SIG-M5 (cell line): Measurements from ENCODE around the gene SPNS3.

Experiments used
- DNase-seq: peaks from one replicate; lab custom pipeline; 2025; lab: John Stamatoyannopoulos, UW

The SPNS3 gene

GRCh38 chr17:4426499-4427208, 7.1 kb upstream of the SPNS3 start:
- no peak for DNase-seq

- DNase-seq = no peak
Observed at GRCh38 chr17:4427505-4427904, 6.2 kb upstream of the SPNS3 start.

DNA sequence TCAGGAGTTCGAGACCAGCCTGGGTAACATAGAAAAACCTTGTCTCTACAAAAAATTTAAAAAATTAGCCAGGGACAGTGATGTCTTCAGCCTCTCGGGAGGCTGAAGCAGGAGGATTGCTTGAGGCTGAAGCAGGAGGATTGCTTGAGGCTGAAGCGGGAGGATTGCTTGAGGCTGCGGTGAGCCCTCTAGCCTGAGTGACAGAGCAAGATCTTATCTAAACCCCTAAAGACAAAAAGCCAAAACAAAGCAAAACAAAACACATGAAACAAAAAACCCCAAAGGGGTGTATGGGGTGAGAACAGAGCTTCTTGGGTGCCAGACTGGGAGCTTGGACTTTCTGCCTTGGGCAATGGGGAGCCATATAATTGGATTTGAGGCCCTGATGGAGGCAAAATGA, 2.6 kb downstream of the SPNS3 start:
- no peak for DNase-seq

GRCh38 chr17:4436846-4437245, 3.1 kb downstream of the SPNS3 start:
- peak; percentile 92 for DNase-seq

DNA sequence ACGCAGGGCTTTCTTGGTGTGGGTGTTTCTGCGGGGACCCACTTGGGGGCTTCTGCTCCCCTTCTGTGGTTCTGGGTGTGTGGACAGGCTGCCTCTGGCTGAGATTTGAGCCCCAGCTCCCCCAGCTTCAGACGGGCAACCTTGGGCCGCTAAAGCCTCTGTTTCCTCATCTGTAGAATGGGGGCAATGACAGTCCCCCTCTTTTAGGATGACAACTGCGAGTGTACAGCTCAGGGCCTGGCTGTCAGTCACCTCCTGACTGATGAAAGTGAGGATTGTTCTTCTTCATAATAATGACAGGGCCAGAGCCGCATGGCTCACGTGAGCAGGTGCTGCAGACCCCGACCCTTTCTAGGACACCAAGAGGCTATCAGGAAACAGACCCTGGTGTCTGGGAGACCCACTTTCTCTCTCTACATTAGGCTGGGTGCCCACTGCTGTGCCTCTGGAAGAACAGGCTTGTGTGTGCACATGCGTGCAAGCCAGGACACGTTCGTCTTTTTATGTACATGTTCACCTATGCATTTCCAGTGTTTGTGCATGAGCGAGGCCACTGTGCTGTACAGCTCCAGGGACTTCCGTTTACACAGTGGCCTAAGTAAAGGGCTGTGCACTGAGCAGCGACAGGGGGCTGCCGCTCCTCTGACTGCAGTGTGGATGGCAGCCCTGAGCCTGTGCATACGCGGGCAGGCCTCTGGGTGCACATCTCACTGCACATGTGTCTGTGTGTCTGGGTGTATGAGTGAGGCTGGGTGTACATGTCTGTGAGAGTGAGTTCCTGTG, 4.6 kb downstream of the SPNS3 start:
- no peak for DNase-seq

GRCh38 chr17:4440021-4440420, 6.3 kb downstream of the SPNS3 start:
- DNase-seq = no peak

- no peak for DNase-seq
Observed at GRCh38 chr17:4440690-4441686, 7.2 kb downstream of the SPNS3 start.

DNA sequence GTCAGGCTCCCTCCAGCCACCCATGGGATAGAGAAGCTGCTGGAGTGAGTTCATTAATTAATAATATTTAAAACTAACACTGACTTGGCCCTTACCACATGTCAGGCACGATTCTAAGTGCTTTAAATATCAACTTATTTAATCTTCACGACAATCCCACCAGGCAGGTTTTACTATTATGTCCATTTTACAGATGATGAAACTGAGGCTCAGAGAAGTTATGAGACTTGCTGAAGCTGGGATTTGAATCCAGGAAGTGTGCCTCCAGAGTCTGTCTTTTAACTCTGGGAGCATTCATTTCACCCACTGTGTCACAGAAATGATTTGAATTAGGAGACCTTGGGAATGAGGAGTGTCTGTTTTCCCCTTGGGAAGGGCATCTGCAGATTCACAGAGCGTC, 8.8 kb downstream of the SPNS3 start:
- DNase-seq = no peak

DNA sequence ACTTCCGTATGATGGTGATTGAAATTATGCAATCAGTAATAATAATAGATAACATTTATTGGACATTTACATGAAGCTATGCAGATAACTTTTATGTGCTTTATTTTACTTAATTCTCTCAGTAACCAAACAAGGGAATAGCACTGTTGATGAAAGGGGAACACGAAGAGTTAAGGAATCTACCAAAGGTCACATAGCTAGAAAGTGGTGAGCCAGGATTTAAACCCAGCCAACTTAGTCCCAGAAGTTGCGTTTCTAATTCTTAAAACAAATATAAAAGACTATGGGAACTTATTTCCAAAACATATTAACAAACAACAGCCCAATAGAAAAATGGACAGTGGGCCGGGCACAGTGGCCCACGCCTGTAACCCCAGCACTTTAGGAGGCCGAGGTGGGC, 9.7 kb downstream of the SPNS3 start:
- DNase-seq = no peak

DNA sequence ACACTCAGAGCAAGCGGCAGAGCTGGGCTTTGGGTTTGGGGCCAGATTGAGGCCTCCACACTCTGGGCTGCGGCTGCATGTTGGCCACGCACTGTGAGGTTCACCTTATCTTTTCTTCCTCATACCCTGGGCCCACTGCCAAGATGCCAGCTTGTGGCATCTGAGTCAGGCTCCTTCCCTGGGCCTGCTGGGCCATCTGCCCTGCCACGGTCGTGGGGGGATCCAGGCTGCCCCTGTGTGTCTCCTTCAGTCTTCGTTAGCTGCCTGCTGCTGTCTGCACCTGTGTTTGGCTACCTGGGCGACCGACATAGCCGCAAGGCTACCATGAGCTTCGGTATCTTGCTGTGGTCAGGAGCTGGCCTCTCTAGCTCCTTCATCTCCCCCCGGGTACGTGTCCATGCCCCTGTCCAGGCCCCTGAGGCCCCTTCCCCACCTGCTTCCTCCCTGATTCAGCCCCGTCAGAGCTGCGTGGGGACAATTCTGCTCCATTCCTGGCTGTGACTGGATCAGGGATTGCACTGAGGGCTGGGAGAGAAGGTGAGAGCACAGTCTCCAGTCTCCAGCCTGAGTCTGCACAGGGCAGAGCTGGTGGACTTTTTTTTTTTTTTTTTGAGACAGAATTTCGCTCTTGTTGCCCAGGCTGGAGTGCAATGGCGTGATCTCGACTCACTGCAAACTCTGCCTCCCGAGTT, 11.2 kb downstream of the SPNS3 start:
- DNase-seq = no peak

GRCh38 chr17:4445731-4446130, 12.0 kb downstream of the SPNS3 start:
- no peak for DNase-seq

DNA sequence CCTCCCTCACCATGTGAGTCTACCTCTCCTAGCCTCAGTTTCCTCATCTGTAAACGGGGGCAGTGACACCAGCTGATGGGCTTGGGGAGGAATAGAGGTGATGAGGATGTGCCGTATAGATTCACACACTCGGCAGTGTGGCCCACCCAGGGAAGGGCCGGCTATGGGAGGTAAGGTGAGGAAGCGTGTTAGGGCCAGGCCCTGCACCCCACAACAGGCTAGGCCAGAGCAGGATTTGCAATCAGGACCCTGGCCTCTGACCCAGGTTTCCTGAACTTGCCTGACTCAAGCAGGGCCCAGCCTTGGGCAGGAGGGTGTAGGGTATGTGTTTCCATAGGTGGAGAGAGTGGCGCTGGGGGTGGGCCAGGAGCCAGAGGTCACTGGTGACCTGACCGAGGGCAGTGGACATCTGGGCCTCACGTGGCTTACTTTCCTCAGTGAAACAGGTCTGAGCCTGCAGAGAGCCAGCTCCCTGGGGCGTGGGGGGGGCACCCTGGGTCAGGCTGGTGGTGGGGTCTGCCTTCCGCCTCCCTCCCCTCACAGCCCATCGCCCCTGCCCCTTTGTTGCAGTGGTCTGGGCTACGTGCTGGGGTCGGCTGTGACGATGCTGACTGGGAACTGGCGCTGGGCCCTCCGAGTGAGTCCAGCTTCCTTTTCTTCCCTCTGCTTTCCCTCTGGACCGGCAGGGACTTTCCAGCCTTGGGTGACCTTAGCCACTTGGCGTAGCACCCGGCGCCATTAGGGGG, 12.8 kb downstream of the SPNS3 start:
- no peak for DNase-seq

DNA sequence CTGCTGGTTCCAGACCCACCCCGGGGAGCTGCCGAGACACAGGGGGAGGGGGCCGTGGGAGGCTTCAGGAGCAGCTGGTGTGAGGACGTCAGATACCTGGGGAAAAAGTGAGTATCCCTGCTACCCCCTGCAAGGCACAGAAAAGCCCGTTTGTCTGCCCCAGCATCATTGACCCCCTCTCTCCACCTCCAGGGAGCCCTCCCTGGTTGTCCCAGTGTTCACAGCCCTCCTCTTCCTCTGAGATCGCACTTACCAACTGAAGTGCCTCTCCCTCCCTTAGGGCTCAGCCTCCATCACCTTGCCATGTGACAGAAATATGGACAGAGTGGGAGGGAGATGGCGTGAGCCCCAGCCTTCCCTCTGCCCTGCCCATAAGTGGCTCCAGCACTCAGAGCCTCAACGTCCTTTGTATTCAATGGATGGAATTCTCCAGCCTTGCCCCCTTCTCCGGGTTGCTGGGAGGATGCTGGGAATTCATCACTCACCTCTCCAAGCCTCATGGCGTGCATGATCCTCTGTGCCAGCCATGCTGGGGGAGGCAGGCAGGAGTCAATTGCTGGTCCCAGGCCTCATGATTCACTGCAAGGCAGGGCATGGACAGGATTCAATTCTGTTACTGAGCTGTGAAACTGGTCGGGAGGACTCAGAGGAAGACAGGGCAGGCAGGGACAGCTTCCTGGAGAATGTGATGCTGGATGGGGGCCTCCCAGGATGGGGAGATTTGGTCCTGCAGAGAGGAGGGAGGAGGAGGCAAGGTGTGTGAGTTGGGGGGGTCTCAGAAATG, 14.6 kb downstream of the SPNS3 start:
- DNase-seq = no peak

- DNase-seq = no peak
Observed at GRCh38 chr17:4449736-4450135, 16.0 kb downstream of the SPNS3 start.

DNA sequence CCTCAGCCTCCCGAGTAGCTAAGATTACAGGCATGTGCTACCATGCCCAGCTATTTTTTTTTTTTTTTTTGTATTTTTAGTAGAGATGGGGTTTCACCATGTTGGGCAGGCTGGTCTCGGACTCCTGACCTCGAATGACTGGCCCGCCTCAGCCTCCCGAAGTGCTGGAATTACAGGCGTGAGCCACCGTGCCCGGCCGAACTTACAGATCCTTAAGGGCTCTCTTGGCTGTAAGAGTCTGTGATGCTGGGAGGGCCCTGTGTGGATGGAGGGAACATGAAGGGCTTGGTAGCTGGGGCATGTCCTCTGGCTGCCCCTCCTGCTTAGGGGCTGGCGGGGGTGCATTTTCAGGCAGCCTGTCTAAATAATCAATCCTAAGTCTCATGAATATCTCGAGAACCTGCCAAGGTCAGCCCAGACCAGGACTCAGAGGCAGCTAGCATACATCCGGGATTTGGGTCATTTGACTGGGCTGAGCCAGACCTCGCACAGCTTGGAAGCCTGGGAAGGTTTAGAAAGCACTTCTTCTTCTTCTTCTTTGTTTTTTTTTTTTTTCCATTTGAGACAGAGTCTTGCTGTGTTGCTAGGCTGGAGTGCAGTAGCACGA, 17.1 kb downstream of the SPNS3 start:
- DNase-seq = no peak

GRCh38 chr17:4453812-4454591, 20.3 kb downstream of the SPNS3 start:
- no peak for DNase-seq

DNA sequence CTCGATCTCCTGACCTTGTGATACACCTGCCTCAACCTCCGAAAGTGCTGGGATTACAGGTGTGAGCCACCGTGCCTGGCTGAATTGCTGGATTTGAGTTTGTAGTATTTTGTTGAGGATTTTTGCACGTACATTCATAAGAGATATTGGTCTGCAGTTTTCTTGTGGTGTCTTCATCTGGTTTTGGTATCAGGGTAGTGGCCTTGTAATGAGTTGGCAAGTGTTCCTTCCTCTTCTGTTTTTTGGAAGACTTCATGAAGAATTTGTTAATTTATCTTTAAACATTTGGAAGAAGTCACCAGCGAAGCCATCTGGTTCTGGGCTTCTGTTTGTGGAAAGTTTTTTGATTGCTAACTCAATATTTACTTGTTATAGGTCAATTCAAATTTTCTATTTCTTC, 26.9 kb downstream of the SPNS3 start:
- DNase-seq = no peak

- DNase-seq = no peak
Observed at GRCh38 chr17:4463818-4464476, 30.2 kb downstream of the SPNS3 start.

DNA sequence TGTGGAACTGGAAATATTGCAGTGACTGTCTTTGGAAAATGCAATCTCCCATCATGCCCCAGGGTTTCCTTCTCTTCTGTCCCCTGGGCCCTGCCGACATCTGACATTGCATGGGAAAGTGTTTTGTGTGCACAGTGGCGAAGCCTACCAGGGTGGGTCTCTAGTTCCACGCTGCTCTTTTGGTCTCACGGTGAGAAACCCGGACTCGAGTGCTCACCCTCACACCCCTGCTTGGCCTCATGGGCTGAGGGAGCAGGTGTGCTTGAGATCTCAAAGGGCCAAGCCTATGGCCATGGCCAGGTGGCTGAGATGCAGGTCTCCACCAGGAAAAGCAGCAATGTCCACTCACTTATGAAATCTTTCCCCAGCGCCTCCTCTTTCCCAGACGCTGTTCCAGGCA, 32.0 kb downstream of the SPNS3 start:
- DNase-seq = no peak
